Gastroesophageal sphincter (tissue), 4 donors: Measurements from ENCODE around the gene SHISA6. TPM values are rescaled to one million over a fixed set of nuclear protein-coding genes. Genes with fewer than 3 reads are reported as not detected.

Experiments used
- ATAC-seq: fragments of 150-250 bp; one replicate; pipeline ENCODE4 v1.9.1; 2016; ENCODE audit warnings: mild to moderate bottlenecking, moderate library complexity
- H3K27ac ChIP-seq, 4 donors: fragments of 200-600 bp; sonication (generic) in 3 of 4; 1 replicate in 3 of 4; 2 replicates in 1 of 4; pipeline ENCODE4 v1.5.1; 2016 to 2019
- H3K27me3 ChIP-seq: fragments of 200-600 bp; sonication (generic); one replicate; pipeline ENCODE4 v1.5.1; 2019
- H3K36me3 ChIP-seq, 2 donors: fragments of 200-600 bp; sonication (generic); one replicate each; pipeline ENCODE4 v1.5.1; 2019; ENCODE audit warnings: control low read depth in 1 of 2
- H3K4me1 ChIP-seq, 3 donors: fragments of 200-600 bp; sonication (generic); 1 replicate in 2 of 3; 2 replicates in 1 of 3; pipeline ENCODE4 v1.5.1; 2016 to 2019; ENCODE audit warnings: control low read depth in 2 of 3
- H3K4me3 ChIP-seq, 2 donors: fragments of 200-600 bp; sonication (generic); one replicate each; pipeline ENCODE4 v1.5.1; 2019; ENCODE audit warnings: mild to moderate bottlenecking in 1 of 2, moderate library complexity in 1 of 2
- H3K9me3 ChIP-seq, 3 donors: fragments of 200-600 bp; sonication (generic); one replicate each; pipeline ENCODE4 v1.5.1; 2017 to 2019; ENCODE audit warnings: control low read depth in 2 of 3
- CTCF ChIP-seq, 4 experiments: fragments of 200-600 bp in 2 of 4; fragments of 450-650 bp in 2 of 4; sonication (generic) in 1 of 4; IDR thresholded peaks; one replicate each; pipeline ENCODE4 v1.5.1; 2017 to 2019; ENCODE audit warnings: antibody characterized with exemption in 4 of 4, mild to moderate bottlenecking in 2 of 4, moderate library complexity in 2 of 4
- EP300 ChIP-seq: sonication (generic); formaldehyde crosslinking; IDR thresholded peaks from one replicate; pipeline ENCODE4 v1.6.1; 2017; ENCODE audit warnings: antibody characterized with exemption, mild to moderate bottlenecking
- POLR2A ChIP-seq, 2 donors: fragments of 450-650 bp; IDR thresholded peaks; one replicate each; pipeline ENCODE4 v1.6.1; 2017; ENCODE audit warnings: antibody characterized with exemption in 2 of 2, mild to moderate bottlenecking in 2 of 2, moderate library complexity in 1 of 2
- POLR2AphosphoS5 ChIP-seq: sonication (generic); formaldehyde crosslinking; IDR thresholded peaks from one replicate; pipeline ENCODE4 v1.6.1; 2017; ENCODE audit warnings: antibody characterized with exemption
- WGBS, 2 donors: methylation state at CpG; one replicate each; pipeline ENCODE4 v1.1.5; 2018; ENCODE audit warnings: low coverage in 1 of 2; 5-methylcytosine and 5-hydroxymethylcytosine counted together
- total RNA-seq, 4 donors: library from RNA; depleted of rRNA; stranded (reverse); fragments of >200 nt; gene quantifications; one replicate each; pipeline ENCODE4 v1.1.0, GENCODE V29; 2016

The SHISA6 gene
- total RNA-seq, 4 donors from 2014 or later = 0.31 to 1.5 (median 0.90) TPM

GRCh38 chr17:11324846-11325420, 83.9 kb downstream of the SHISA6 start:
- H3K27me3 ChIP-seq = peaks cover 20% of the 10 kb centered on the region
- H3K36me3 ChIP-seq = no peaks in the 10 kb centered on the region
- H3K9me3 ChIP-seq = no peaks in the 10 kb centered on the region
- WGBS, 2 donors = 89 to 90% methylated on average over 4 to 5 of the region's 10 CpGs
- H3K27ac ChIP-seq = no peak overlapping the region
- H3K4me3 ChIP-seq = no peak overlapping the region
- ATAC-seq = no peak
- no peaks in the 10 kb centered on the region for H3K4me1 ChIP-seq
- no peak for TF ChIP-seq POLR2A (IDR thresholded peaks at IDR 0.05)
- no peak for TF ChIP-seq EP300
- TF ChIP-seq CTCF (IDR thresholded peaks at IDR 0.05) = no peak
- TF ChIP-seq POLR2AphosphoS5 = no peak

GRCh38 chr17:11326492-11326891, 85.5 kb downstream of the SHISA6 start:
- ATAC-seq = no peak
- TF ChIP-seq POLR2A (IDR thresholded peaks at IDR 0.05) (no peak), CTCF (IDR thresholded peaks at IDR 0.05) (no peak), EP300 (no peak), POLR2AphosphoS5 (no peak)
- WGBS, 2 donors = 80 to 82% methylated on average over 2 to 3 of the region's 5 CpGs
- Histone ChIP-seq H3K4me1 (no peaks in the 10 kb centered on the region), H3K9me3 (no peaks in the 10 kb centered on the region), H3K27me3 (peaks cover 25% of the 10 kb centered on the region), H3K36me3 (no peaks in the 10 kb centered on the region), H3K27ac (no peak overlapping the region), H3K4me3 (no peak overlapping the region)

GRCh38 chr17:11328770-11329169, 87.8 kb downstream of the SHISA6 start:
- TF ChIP-seq POLR2A (IDR thresholded peaks at IDR 0.05) (no peak), EP300 (no peak)
- WGBS, 2 donors = 44 to 71% methylated on average over 2 of the region's 2 CpGs
- Histone ChIP-seq H3K4me1 (no peaks in the 10 kb centered on the region), H3K4me3 (no peak overlapping the region), H3K36me3 (no peaks in the 10 kb centered on the region), H3K9me3 (no peaks in the 10 kb centered on the region), H3K27ac (no peak overlapping the region), H3K27me3 (peaks cover 34% of the 10 kb centered on the region)
- no peak for ATAC-seq

- no peak overlapping the region for H3K27ac ChIP-seq
- TF ChIP-seq CTCF (IDR thresholded peaks at IDR 0.05) (no peak), POLR2AphosphoS5 (no peak), EP300 (no peak), POLR2A (IDR thresholded peaks at IDR 0.05) (no peak)
- WGBS, 2 donors = 50 to 67% methylated on average over 1 to 2 of the region's 4 CpGs
These were observed 89.0 kb downstream of the SHISA6 start for GRCh38 chr17:11330006-11330405.

GRCh38 chr17:11330826-11331225, 89.8 kb downstream of the SHISA6 start:
- no peak for ATAC-seq
- WGBS, 2 donors = 14 to 18% methylated on average over 6 to 7 of the region's 8 CpGs
- Histone ChIP-seq H3K4me1 (no peaks in the 10 kb centered on the region), H3K27ac (no peak overlapping the region), H3K4me3 (no peak overlapping the region), H3K9me3 (no peaks in the 10 kb centered on the region), H3K36me3 (no peaks in the 10 kb centered on the region), H3K27me3 (peaks cover 28% of the 10 kb centered on the region)
- no peak for TF ChIP-seq POLR2AphosphoS5
- no peak for TF ChIP-seq POLR2A (IDR thresholded peaks at IDR 0.05)
- TF ChIP-seq CTCF (IDR thresholded peaks at IDR 0.05) = no peak
- TF ChIP-seq EP300 = no peak

More at GRCh38 chr17:11330006-11330405, 89.0 kb downstream of the SHISA6 start:
- Histone ChIP-seq H3K4me3 (no peak overlapping the region), H3K36me3 (no peaks in the 10 kb centered on the region), H3K4me1 (no peaks in the 10 kb centered on the region), H3K27me3 (peaks cover 31% of the 10 kb centered on the region), H3K9me3 (no peaks in the 10 kb centered on the region)
- no peak for ATAC-seq
